MM.1S (cell line): ENCODE measurements around the gene SLC12A4.

Experiments used
- DNase-seq: peaks from one replicate; pipeline ENCODE4 v3.0.0-alpha.2; 2015
- H2AFZ ChIP-seq: fragments of 300-600 bp; sonication (generic); 2 replicates; pipeline ENCODE4 v1.6.0; 2016; ENCODE audit warnings: antibody characterized with exemption, low read length
- H3F3A ChIP-seq: fragments of 300-600 bp; sonication (generic); 2 replicates; pipeline ENCODE4 v1.6.1; 2016; ENCODE audit warnings: mild to moderate bottlenecking, antibody characterized with exemption, low read length, moderate library complexity, mixed read lengths; ENCODE audit not compliant: insufficient read depth
- H3K27ac ChIP-seq: fragments of 300-600 bp; sonication (generic); 2 replicates; pipeline ENCODE4 v1.5.1; 2016; ENCODE audit warnings: mild to moderate bottlenecking, low read length
- H3K27me3 ChIP-seq: fragments of 300-600 bp; sonication (generic); replicated peaks from 2 replicates; pipeline ENCODE4 v1.6.0; 2016; ENCODE audit warnings: low read length; ENCODE audit not compliant: insufficient read depth
- H3K36me3 ChIP-seq: fragments of 300-600 bp; sonication (generic); replicated peaks from 2 replicates; pipeline ENCODE4 v1.6.1; 2016; ENCODE audit warnings: mild to moderate bottlenecking, low read length, mixed read lengths; ENCODE audit not compliant: insufficient read depth
- H3K4me1 ChIP-seq: fragments of 300-600 bp; sonication (generic); 2 replicates; pipeline ENCODE4 v1.6.1; 2016; ENCODE audit warnings: low read length, mixed read lengths
- H3K4me2 ChIP-seq: fragments of 300-600 bp; sonication (generic); 2 replicates; pipeline ENCODE4 v1.6.0; 2016; ENCODE audit warnings: low read depth, low read length
- H3K4me3 ChIP-seq: fragments of 300-600 bp; sonication (generic); 2 replicates; pipeline ENCODE4 v1.5.1; 2016; ENCODE audit warnings: low read length, mixed read lengths
- H3K79me2 ChIP-seq: fragments of 300-600 bp; sonication (generic); 2 replicates; pipeline ENCODE4 v1.6.1; 2016; ENCODE audit warnings: mixed run types, low read length, mixed read lengths
- H3K9ac ChIP-seq: fragments of 300-600 bp; sonication (generic); 2 replicates; pipeline ENCODE4 v1.6.1; 2016; ENCODE audit warnings: low read length, mixed read lengths
- H3K9me2 ChIP-seq: fragments of 300-600 bp; sonication (generic); replicated peaks from 2 replicates; pipeline ENCODE4 v1.6.1; 2016; ENCODE audit warnings: mild to moderate bottlenecking, low read length, mixed read lengths; ENCODE audit not compliant: insufficient read depth
- H3K9me3 ChIP-seq: fragments of 300-600 bp; sonication (generic); replicated peaks from 2 replicates; pipeline ENCODE4 v1.6.1; 2016; ENCODE audit warnings: mild to moderate bottlenecking, low read length, mixed read lengths; ENCODE audit not compliant: insufficient read depth
- H4K20me1 ChIP-seq: fragments of 300-600 bp; sonication (generic); 2 replicates; pipeline ENCODE4 v1.6.1; 2016; ENCODE audit warnings: mild to moderate bottlenecking, low read length, moderate library complexity, mixed read lengths; ENCODE audit not compliant: insufficient read depth
- CTCF ChIP-seq: fragments of 300-600 bp; sonication (generic); IDR thresholded peaks from 2 replicates; pipeline ENCODE4 v1.5.1; 2016; ENCODE audit warnings: antibody characterized with exemption, low read length, mixed read lengths
- EZH2 ChIP-seq: fragments of 300-600 bp; sonication (generic); optimal IDR thresholded peaks from 2 replicates; pipeline ENCODE3; 2017; ENCODE audit warnings: low read depth, mild to moderate bottlenecking, antibody characterized with exemption, low read length, mixed read lengths
- EZH2phosphoT487 ChIP-seq: fragments of 300-600 bp; sonication (generic); IDR thresholded peaks from 2 replicates; pipeline ENCODE4 v1.6.1; 2018; ENCODE audit warnings: antibody characterized with exemption, low read length

The SLC12A4 gene

GRCh38 chr16:67935101-67935401 lies 33.4 kb downstream of the SLC12A4 start:
- peaks cover 16% of the 10 kb centered on the region for H3F3A ChIP-seq
- peaks cover 15% of the 10 kb centered on the region for H3K4me1 ChIP-seq
- no peak for DNase-seq
- H3K9me3 ChIP-seq: no peaks in the 10 kb centered on the region
- TF ChIP-seq CTCF: no peak
- TF ChIP-seq EZH2phosphoT487: no peak
- TF ChIP-seq EZH2: no peak
- H3K27me3 ChIP-seq: no peaks in the 10 kb centered on the region
- no peaks in the 10 kb centered on the region; the same call in 1 of the 2 replicates for H3K36me3 ChIP-seq
- H2AFZ ChIP-seq: no peak overlapping the region
- peak overlapping the region; percentile 53; the same call in 1 of the 2 replicates for H3K9ac ChIP-seq
- H4K20me1 ChIP-seq: no peaks in the 10 kb centered on the region
- H3K79me2 ChIP-seq: peaks cover 30% of the 10 kb centered on the region
- peak overlapping the region; percentile 99 for H3K4me3 ChIP-seq
- H3K27ac ChIP-seq: no peak overlapping the region
- no peaks in the 10 kb centered on the region for H3K9me2 ChIP-seq
- peak overlapping the region; percentile 94 for H3K4me2 ChIP-seq

- Histone ChIP-seq H3K27me3 (no peaks in the 10 kb centered on the region), H3K9ac (peak overlapping the region; percentile 53; the same call in 1 of the 2 replicates), H3F3A (peaks cover 16% of the 10 kb centered on the region), H3K36me3 (no peaks in the 10 kb centered on the region; the same call in 1 of the 2 replicates), H3K9me3 (no peaks in the 10 kb centered on the region), H2AFZ (no peak overlapping the region), H3K79me2 (peaks cover 30% of the 10 kb centered on the region), H3K27ac (no peak overlapping the region), H3K4me3 (peak overlapping the region; percentile 99), H3K4me1 (peaks cover 15% of the 10 kb centered on the region), H3K9me2 (no peaks in the 10 kb centered on the region), H3K4me2 (peak overlapping the region; percentile 94), H4K20me1 (no peaks in the 10 kb centered on the region)
- TF ChIP-seq CTCF (no peak), EZH2phosphoT487 (no peak), EZH2 (no peak)
- no peak for DNase-seq
These were observed 33.9 kb downstream of the SLC12A4 start for GRCh38 chr16:67934306-67935100.

- Histone ChIP-seq H3K27me3 (no peaks in the 10 kb centered on the region), H3K4me3 (no peak overlapping the region), H3K9me3 (no peaks in the 10 kb centered on the region), H3K4me2 (no peak overlapping the region), H2AFZ (no peak overlapping the region), H3K9me2 (no peaks in the 10 kb centered on the region), H3K4me1 (peaks cover 15% of the 10 kb centered on the region), H4K20me1 (no peaks in the 10 kb centered on the region), H3K9ac (no peak overlapping the region), H3K79me2 (peaks cover 30% of the 10 kb centered on the region), H3F3A (peaks cover 16% of the 10 kb centered on the region), H3K36me3 (no peaks in the 10 kb centered on the region), H3K27ac (no peak overlapping the region)
- DNase-seq: no peak
- TF ChIP-seq EZH2phosphoT487: no peak
- no peak for TF ChIP-seq EZH2
- no peak for TF ChIP-seq CTCF
These were observed 34.6 kb downstream of the SLC12A4 start for GRCh38 chr16:67933805-67934204.
